GM21390 (cell line): ENCODE data around the gene PIEZO2.

Experiments
- ATAC-seq: cut with Tn5 transposase; IDR thresholded peaks from one replicate; pipeline ENCODE4 v1.9.1; 2021; ENCODE audit not compliant: unreplicated experiment

The PIEZO2 gene

GRCh38 chr18:10989486-10989885 lies 159.9 kb downstream of the PIEZO2 start:
- no peak for ATAC-seq

GRCh38 chr18:10985689-10986088 lies 163.7 kb downstream of the PIEZO2 start:
- ATAC-seq, result no peak

GRCh38 chr18:10979411-10979810 lies 170.0 kb downstream of the PIEZO2 start:
- ATAC-seq, result no peak

- no peak for ATAC-seq
Observed at GRCh38 chr18:10977042-10977441, 172.3 kb downstream of the PIEZO2 start.

GRCh38 chr18:10973567-10974203 lies 175.7 kb downstream of the PIEZO2 start:
- no peak for ATAC-seq

DNA sequence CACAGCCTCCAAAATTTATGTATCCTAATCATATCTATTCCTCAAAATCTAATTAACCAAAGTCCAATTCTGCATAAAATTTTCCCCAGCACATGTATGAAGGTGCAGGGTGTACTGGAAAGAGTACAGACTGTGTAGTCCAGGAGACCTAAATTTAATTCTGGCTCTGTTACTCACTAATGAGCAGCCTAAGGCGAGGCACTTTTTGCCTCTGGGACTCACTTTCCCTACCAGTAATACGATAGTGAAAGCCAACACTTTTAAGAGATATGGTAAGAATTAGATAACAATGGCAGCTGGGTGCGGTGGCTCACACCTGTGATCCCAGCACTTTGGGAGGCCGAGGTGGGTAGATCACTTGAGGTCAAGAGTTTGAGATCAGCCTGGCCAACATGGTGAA lies 177.7 kb downstream of the PIEZO2 start:
- ATAC-seq, result no peak

DNA sequence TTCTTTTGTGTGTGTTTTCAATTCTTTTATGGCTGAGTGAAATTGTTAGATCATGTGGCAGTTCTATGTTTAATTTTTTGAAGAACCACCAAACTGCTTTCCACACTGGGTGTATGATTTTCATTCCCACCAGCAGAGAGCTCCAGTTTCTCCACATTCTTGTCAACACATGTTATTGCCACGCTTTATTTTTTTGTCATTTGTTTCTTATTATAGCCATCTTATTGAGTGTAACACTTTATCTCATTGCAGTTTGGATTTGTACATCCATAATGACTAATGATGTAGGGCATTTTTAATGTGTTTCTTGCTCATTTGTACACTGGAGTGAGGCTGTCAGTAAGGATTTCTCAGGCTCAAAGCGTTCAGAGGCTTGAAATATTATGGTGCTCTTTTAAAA lies 184.2 kb downstream of the PIEZO2 start:
- ATAC-seq, result no peak

DNA sequence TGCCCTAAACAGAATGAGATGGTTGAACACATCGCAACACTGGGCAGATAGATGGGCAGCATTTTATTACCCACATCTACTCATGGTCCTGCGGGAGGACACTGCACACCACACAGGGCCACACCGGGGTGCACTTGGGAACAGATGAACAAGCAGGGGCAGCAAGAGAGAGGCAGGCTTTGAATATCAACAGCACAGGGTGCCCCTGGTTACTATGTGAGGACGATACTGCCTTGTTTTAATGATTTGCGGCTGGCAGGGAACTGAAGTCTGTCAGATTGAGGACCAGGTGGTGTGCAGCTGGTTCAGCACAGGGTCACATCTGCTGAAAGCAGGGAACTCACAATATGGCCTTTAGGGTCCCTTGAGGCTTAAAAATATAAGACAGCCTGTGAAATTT lies 195.7 kb downstream of the PIEZO2 start:
- no peak for ATAC-seq

DNA sequence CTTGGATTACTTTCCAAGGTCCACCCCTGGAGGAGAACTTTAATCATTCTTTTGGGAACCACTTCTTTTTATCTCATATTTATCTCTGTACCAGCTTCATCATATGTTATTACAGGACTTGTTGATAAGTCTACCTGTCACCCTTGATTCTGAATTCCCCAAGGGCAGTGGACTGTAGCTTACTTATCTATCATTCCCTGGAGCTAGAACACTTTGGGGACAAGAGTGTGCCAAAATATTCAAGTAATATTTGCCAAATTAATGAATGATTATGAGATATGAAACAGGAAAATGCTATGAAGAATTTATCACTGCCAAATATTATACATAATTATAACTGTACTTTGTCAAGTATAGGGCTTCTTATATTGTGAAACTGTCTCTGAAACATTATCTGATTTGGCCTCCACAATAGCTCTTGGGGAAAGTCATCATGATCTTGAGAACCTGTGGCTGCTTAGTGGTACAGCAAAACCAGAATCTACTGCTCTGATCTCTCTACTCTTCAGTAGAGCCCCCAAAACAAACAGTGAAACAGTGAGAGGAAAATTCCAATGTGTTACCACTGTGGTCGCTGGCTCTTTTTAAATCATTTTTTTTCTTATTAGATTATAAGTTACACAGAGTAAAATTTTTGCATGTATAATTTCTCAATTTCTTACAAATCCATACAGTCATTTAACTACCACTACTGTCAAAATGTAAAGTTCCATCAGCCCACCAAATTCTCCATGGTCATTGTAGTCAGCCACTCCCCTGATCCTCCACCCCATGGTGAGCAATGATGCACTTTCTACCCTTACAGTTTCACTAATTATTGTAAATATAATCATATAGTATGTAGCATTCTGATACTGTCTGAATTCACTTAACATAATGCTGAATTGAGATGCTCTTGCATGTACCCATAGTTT lies 197.5 kb downstream of the PIEZO2 start:
- ATAC-seq, result no peak

- ATAC-seq, result no peak
Observed at GRCh38 chr18:10950876-10951630, 198.3 kb downstream of the PIEZO2 start.

GRCh38 chr18:10950080-10950875 lies 199.1 kb downstream of the PIEZO2 start:
- no peak for ATAC-seq

GRCh38 chr18:10949655-10950054 lies 199.7 kb downstream of the PIEZO2 start:
- no peak for ATAC-seq

DNA sequence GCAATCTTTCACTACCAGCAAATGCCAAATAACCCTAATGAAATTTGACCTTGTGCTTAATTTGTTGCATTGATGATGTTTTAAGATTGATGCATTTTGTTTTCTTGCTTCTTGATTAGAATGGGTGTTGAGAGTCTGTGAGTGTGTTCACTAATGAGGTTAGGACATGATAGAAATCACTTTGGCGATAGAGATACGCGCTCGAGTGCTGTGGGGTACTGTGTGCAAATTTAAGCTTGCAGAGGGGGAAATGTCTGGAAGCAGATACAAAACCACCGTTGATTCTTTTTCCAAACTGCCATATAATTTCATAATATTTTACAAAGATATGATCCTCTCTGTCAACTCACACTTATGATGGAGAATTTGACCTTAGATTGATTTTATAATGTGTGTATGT lies 200.9 kb downstream of the PIEZO2 start:
- ATAC-seq, result no peak

GRCh38 chr18:10946058-10946457 lies 203.3 kb downstream of the PIEZO2 start:
- ATAC-seq, result no peak

GRCh38 chr18:10942998-10943397 lies 206.4 kb downstream of the PIEZO2 start:
- ATAC-seq, result no peak

GRCh38 chr18:10939822-10940221 lies 209.5 kb downstream of the PIEZO2 start:
- ATAC-seq, result no peak

DNA sequence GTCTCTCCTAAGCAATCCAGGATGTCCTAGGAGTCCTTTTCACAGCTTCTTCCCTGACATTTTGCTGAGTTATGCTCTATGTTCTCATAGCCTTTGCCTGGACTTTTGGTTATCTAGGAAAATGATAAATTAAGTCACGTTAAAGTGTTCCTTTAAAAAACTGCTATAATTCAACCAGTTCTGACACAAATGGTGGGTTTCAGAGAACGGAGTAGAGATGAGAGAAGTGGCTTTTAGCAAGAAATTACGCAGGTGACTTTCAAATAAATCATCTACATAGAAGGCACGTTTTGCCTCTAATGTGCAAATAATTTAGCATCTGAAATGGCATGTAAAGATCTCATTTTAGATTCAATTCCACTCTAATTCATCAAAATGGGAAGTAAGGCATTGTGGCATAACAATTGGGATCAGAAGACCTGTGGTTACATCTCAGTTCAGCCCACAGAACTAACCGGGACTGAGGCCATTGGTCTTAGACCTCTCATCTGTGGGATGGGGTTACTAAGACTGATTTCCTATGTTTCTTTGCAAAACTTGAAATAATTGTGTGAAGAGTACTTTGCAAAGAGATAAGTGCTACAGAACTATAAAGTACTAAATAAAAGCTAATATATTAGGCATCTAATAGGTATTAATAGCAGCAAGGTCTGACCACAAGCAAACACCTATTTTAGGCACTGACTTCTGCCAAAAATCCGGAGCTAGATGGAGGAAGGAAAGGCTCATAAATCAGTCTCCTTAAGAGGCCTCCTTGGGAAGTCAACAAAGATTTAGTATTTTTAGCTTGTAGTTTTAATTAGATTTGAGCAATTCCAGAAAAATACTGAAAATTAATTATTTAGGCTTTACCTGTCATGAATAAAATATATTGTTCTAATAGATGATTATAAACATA lies 211.4 kb downstream of the PIEZO2 start:
- no peak for ATAC-seq

DNA sequence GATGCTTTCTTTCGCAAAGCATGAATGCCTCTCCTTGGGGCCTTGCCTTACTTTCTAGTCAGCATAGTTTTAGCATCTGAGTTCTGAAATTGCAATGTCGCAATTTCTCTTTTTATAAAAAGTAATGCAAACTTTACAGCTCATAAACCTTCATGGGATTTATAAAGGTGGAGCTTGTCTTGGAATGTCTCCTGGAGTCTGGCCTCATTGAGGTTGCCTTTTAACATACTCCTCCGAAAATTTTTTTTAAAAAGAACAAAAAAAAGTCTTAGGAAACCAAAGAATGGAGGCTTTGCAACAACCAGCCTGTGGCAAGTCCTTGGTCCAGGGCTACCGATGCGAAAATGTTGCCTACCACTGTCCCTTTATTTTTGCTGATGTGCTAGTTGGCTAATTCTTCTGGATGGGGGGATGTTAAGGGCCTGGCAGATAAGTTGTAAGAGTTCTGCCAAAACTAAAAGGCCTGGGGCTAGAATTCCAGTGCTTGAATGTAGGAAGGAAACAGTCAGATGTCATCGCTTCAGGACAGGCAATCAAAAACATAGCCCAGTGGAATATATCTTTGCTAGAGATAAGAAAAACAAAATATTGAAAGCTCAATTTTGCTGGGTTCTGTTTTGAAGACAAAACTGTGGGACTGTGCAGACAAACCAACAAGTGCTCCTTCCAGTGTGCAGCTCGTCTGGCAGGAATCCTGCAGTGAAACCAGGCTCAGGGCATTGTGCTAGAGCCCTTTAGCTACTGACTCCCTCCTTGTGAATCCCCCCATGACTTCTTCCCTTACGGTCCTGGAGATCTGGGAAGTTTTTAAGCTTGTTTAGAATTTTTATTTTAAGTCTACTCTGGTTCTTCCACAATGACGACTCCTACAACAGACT lies 213.0 kb downstream of the PIEZO2 start:
- no peak for ATAC-seq

DNA sequence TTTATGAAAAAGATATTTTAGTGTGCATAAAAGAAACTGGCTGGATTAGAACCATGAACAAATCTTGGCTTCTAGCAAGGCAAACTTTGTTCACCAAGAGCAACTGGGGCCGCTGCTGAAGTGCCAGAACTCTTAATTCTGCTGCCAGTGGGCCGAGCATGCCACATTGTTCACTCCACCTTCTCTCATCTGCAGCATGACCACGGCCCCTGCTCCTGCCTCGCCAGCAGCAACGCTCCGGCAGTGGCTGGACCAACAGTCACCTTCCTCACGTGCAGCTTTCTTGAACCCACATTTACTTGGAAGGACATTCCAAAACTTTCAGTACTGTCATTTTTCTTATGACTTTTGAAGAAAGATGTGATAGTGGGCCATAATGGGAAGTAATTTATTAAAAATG lies 213.8 kb downstream of the PIEZO2 start:
- ATAC-seq, result no peak
